Neural progenitor cell (in vitro differentiated cells): ENCODE data around the gene CUL1. TPM values are rescaled to one million over a fixed set of nuclear protein-coding genes. Genes with fewer than 3 reads are reported as not detected.

Experiments used
- DNase-seq: peaks from one replicate; pipeline ENCODE4 v3.0.0-alpha.2; 2016; ENCODE audit warnings: low spot score
- H2AFZ ChIP-seq: fragments of 200-600 bp; sonication (generic); replicated peaks from 2 replicates; pipeline ENCODE4 v1.6.1; 2016; ENCODE audit warnings: antibody characterized with exemption
- H3F3A ChIP-seq: fragments of 200-600 bp; sonication (generic); 2 replicates; pipeline ENCODE4 v1.6.1; 2016; ENCODE audit warnings: antibody characterized with exemption, low read depth
- H3K27ac ChIP-seq: fragments of 200-600 bp; sonication (generic); 2 replicates; pipeline ENCODE4 v1.5.1; 2016; ENCODE audit warnings: mild to moderate bottlenecking
- H3K27me3 ChIP-seq: fragments of 200-600 bp; sonication (generic); 2 replicates; pipeline ENCODE4 v1.6.1; 2016; ENCODE audit warnings: mild to moderate bottlenecking, moderate library complexity
- H3K36me3 ChIP-seq: fragments of 200-600 bp; sonication (generic); 2 replicates; pipeline ENCODE4 v1.5.1; 2016
- H3K4me1 ChIP-seq: fragments of 200-600 bp; sonication (generic); 2 replicates; pipeline ENCODE4 v1.6.1; 2016; ENCODE audit warnings: mixed run types
- H3K4me2 ChIP-seq: fragments of 200-600 bp; sonication (generic); 2 replicates; pipeline ENCODE4 v1.6.1; 2016
- H3K4me3 ChIP-seq: fragments of 200-600 bp; sonication (generic); 2 replicates; pipeline ENCODE4 v1.5.1; 2016
- H3K79me2 ChIP-seq: fragments of 200-600 bp; sonication (generic); 2 replicates; pipeline ENCODE4 v1.6.1; 2016; ENCODE audit warnings: low read depth
- H3K9ac ChIP-seq: fragments of 200-600 bp; sonication (generic); 2 replicates; pipeline ENCODE4 v1.6.1; 2016
- H3K9me3 ChIP-seq: fragments of 200-600 bp; sonication (generic); 2 replicates; pipeline ENCODE4 v1.5.1; 2016; ENCODE audit warnings: low read depth
- H4K20me1 ChIP-seq: fragments of 200-600 bp; sonication (generic); 2 replicates; pipeline ENCODE4 v1.6.1; 2016; ENCODE audit warnings: low read depth
- H3K27ac Mint-ChIP-seq: 3 replicates; pipeline ENCODE4 v1.8.0; 2021; ENCODE audit warnings: mixed read lengths
- H3K27me3 Mint-ChIP-seq: 2 replicates; pipeline ENCODE4 v1.8.0; 2022; ENCODE audit warnings: low read depth, mild to moderate bottlenecking, inconsistent platforms, moderate library complexity, mixed read lengths; ENCODE audit not compliant: insufficient read depth
- H3K36me3 Mint-ChIP-seq: 3 replicates; pipeline ENCODE4 v1.8.0; 2021; ENCODE audit warnings: mixed read lengths
- H3K4me1 Mint-ChIP-seq: 3 replicates; pipeline ENCODE4 v1.8.0; 2021; ENCODE audit warnings: mixed read lengths
- H3K4me3 Mint-ChIP-seq: 3 replicates; pipeline ENCODE4 v1.8.0; 2021; ENCODE audit warnings: mild to moderate bottlenecking, moderate library complexity, mixed read lengths
- H3K9me3 Mint-ChIP-seq: 3 replicates; pipeline ENCODE4 v1.8.0; 2020; ENCODE audit warnings: mixed read lengths
- EZH2 ChIP-seq: fragments of 200-600 bp; sonication (generic); IDR thresholded peaks from 2 replicates; pipeline ENCODE4 v1.6.1; 2017; ENCODE audit warnings: antibody characterized with exemption, mild to moderate bottlenecking, moderate library complexity
- EZH2phosphoT487 ChIP-seq: fragments of 200-600 bp; sonication (generic); IDR thresholded peaks from 2 replicates; pipeline ENCODE4 v1.6.1; 2017; ENCODE audit warnings: antibody characterized with exemption
- total RNA-seq: library from RNA; depleted of rRNA; stranded (reverse); fragments of >200 nt; gene quantifications from 2 replicates; pipeline ENCODE4 v1.2.3, GENCODE V29; 2015; ENCODE audit warnings: low replicate concordance
- TF ChIP-seq, protein P1 (sequence below): fragments of 200-600 bp; sonication (generic); IDR thresholded peaks from 2 replicates; pipeline ENCODE4 v1.5.1; 2017; ENCODE audit warnings: antibody characterized with exemption, mild to moderate bottlenecking

Gene CUL1
- total RNA-seq, 1 donor from 2014 or later = 89.3 TPM

DNA sequence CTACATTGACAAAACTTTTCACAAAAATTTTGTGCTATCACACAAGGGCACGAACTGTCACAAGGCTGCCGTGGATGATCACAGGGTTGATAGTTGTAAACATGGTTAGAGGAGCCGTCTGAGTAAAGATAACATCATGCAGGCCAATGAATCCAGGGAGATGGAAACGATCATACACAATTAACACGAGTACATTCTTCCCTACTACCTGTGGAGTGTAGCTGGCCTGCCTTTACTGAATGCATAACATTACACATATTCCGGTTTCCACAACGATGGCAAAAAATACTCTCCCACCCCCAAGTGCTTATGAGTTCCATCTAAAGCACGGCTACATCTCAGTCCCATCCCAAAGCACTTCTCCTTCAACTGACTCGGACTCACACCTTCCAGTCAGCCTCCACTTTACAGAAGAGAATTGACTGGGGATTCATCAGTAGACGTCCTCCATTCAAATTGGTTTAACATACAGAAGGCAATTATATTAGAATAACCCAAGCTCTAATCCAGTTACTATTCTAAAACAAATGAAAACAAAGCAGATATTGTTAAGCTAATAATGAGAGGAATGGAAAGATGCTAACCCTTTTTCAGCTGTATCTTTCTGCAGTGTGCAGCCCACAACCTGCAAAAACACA, 116.3 kb downstream of the CUL1 start:
- Histone ChIP-seq H3K4me2 (no peak overlapping the region), H3K4me3 (no peak overlapping the region), H3K9ac (no peak overlapping the region), H3K27ac (no peak overlapping the region), H3K79me2 (no peaks in the 10 kb centered on the region), H4K20me1 (peaks cover 8% of the 10 kb centered on the region), H3F3A (peaks cover 23% of the 10 kb centered on the region), H3K27me3 (no peaks in the 10 kb centered on the region), H2AFZ (no peak overlapping the region), H3K4me1 (no peaks in the 10 kb centered on the region), H3K36me3 (peaks cover 22% of the 10 kb centered on the region), H3K9me3 (no peaks in the 10 kb centered on the region)
- H3K27me3 Mint-ChIP-seq = peaks cover 3% of the 10 kb centered on the region
- H3K4me1 Mint-ChIP-seq = peaks cover 4% of the 10 kb centered on the region
- TF ChIP-seq, protein P1, sequence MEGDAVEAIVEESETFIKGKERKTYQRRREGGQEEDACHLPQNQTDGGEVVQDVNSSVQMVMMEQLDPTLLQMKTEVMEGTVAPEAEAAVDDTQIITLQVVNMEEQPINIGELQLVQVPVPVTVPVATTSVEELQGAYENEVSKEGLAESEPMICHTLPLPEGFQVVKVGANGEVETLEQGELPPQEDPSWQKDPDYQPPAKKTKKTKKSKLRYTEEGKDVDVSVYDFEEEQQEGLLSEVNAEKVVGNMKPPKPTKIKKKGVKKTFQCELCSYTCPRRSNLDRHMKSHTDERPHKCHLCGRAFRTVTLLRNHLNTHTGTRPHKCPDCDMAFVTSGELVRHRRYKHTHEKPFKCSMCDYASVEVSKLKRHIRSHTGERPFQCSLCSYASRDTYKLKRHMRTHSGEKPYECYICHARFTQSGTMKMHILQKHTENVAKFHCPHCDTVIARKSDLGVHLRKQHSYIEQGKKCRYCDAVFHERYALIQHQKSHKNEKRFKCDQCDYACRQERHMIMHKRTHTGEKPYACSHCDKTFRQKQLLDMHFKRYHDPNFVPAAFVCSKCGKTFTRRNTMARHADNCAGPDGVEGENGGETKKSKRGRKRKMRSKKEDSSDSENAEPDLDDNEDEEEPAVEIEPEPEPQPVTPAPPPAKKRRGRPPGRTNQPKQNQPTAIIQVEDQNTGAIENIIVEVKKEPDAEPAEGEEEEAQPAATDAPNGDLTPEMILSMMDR = no peak
- TF ChIP-seq EZH2 (no peak), EZH2phosphoT487 (no peak)
- no peak overlapping the region for H3K4me3 Mint-ChIP-seq
- peaks cover 50% of the 10 kb centered on the region for H3K36me3 Mint-ChIP-seq
- H3K9me3 Mint-ChIP-seq = no peaks in the 10 kb centered on the region
- no peak for DNase-seq
- no peak overlapping the region for H3K27ac Mint-ChIP-seq

GRCh38 chr7:148815612-148816011, 116.9 kb downstream of the CUL1 start:
- peaks cover 48% of the 10 kb centered on the region for H3K36me3 Mint-ChIP-seq
- H3K4me3 Mint-ChIP-seq = no peak overlapping the region
- H3K9me3 Mint-ChIP-seq = no peaks in the 10 kb centered on the region
- no peaks in the 10 kb centered on the region for H3K79me2 ChIP-seq
- no peaks in the 10 kb centered on the region for H3K27me3 ChIP-seq
- H3K9ac ChIP-seq = no peak overlapping the region
- peaks cover 22% of the 10 kb centered on the region for H3K36me3 ChIP-seq
- H3K27ac ChIP-seq = no peak overlapping the region
- H2AFZ ChIP-seq = no peak overlapping the region
- H3K4me1 ChIP-seq = no peaks in the 10 kb centered on the region
- H3K27ac Mint-ChIP-seq = no peak overlapping the region
- H3K4me2 ChIP-seq = no peak overlapping the region
- H3F3A ChIP-seq = peaks cover 18% of the 10 kb centered on the region
- no peak overlapping the region for H3K4me3 ChIP-seq
- peaks cover 8% of the 10 kb centered on the region for H4K20me1 ChIP-seq
- peaks cover 3% of the 10 kb centered on the region for H3K27me3 Mint-ChIP-seq
- no peaks in the 10 kb centered on the region for H3K9me3 ChIP-seq
- DNase-seq = no peak
- no peaks in the 10 kb centered on the region for H3K4me1 Mint-ChIP-seq
- no peak for TF ChIP-seq EZH2phosphoT487
- no peak for TF ChIP-seq EZH2
- TF ChIP-seq, protein P1 = no peak

DNA sequence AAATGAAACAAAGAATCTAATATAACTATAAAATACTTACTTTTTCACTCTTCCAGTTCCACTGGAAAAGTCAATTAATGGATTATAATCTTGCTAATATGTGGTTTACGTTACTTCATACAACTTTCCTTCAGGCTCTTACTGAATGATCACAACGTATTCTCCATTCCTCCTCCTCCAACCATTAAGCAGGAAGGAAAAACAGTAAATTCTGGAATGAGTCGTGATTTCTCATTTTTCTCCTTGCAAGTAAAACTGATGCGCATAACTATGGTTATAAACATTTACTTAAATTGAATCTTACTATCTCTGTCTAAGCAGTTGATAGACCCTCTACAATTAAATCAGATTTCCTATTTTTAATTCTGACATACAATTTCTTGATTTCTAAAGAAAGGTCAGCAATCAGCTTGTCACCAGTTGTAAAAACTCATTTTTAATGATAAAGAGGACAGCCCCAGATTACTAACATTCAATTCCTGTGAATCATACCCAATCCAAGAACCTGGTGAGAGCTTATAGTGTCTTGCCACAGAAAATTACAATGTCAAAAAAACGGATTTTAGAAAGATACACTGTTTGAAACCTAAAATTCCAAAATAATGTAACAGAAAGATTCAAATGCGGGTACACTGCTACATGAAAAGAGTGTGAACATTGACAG, 121.1 kb downstream of the CUL1 start:
- Histone ChIP-seq H3F3A (peaks cover 7% of the 10 kb centered on the region), H3K79me2 (peaks cover 3% of the 10 kb centered on the region), H4K20me1 (no peaks in the 10 kb centered on the region), H3K4me3 (no peak overlapping the region), H3K27ac (no peak overlapping the region), H3K9ac (no peak overlapping the region), H2AFZ (no peak overlapping the region), H3K36me3 (peaks cover 10% of the 10 kb centered on the region), H3K4me1 (no peaks in the 10 kb centered on the region), H3K9me3 (no peaks in the 10 kb centered on the region), H3K4me2 (no peak overlapping the region), H3K27me3 (no peaks in the 10 kb centered on the region)
- Mint-ChIP-seq H3K9me3 (no peaks in the 10 kb centered on the region), H3K4me1 (no peaks in the 10 kb centered on the region), H3K36me3 (peaks cover 41% of the 10 kb centered on the region), H3K4me3 (no peak overlapping the region), H3K27me3 (peaks cover 3% of the 10 kb centered on the region), H3K27ac (no peak overlapping the region)
- no peak for TF ChIP-seq EZH2phosphoT487
- no peak for TF ChIP-seq EZH2
- TF ChIP-seq, protein P1 = no peak
- no peak for DNase-seq
